ENCODE measurements around the gene CLASP1.

Gene CLASP1

GRCh38 chr2:121541495-121541894 lies 107.8 kb downstream of the CLASP1 start:
- Histone ChIP-seq H3K9me3 (replicated peaks in 1 of 11) (peaks cover 0 to 5% (median 0%) of the 10 kb centered on the region in 11 experiments; a peak in 5 of 22 replicates), H3K36me3 (0 out of 22 replicates have a peak, but pooled peaks cover 0 to 7% (median 0%) of the 10 kb centered on the region in 11 experiments), H3K4me2 (no peak overlapping the region), H3K4me1 (peaks cover 10 to 28% (median 16%) of the 10 kb centered on the region in 10 experiments; a peak in 18 of 20 replicates), H3K9ac (no peak overlapping the region), H4K20me1 (peaks cover 30 to 92% (median 75%) of the 10 kb centered on the region in 11 experiments; a peak in 20 of 22 replicates), H3K27ac (no peak overlapping the region), H3K27me3 (no peaks in the 10 kb centered on the region), H3K4me3 (no peak overlapping the region)
- no peak for TF ChIP-seq Cebpa-rat (IDR thresholded peaks at IDR 0.05)

DNA sequence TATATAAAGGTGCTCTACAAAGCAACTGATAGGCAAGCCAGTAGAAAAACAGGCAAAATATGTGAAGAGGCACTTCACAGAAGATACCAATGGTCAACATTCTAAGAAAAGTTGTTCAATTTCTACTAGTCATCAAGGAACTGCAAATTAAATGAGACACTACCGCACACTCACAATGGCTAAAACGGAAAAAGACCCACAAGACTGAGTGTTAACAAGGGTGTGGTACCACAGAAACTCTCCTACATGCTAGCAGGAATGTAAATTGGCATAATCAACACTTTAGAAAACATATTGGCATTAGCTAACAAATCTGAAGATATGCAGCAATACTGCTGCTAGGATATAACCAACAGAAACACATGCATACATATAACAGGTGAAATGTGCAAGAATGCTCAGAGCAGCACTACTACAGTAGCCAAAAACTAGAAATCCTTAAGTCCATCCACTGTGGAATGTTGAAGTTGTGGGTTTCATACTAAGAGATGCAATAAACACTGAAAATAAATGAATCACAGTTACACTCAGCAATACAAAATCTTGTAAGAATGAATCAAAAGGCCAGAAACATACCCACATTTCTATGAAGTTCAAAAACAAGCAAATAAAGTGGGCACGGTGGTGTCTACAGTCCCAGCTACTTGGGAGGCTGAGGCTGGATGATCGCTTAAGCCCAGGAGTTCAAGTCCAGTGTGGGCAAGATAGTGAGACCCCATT lies 109.4 kb downstream of the CLASP1 start:
- Histone ChIP-seq H3K27me3 (no peaks in the 10 kb centered on the region), H3K4me1 (peaks cover 9 to 23% (median 15%) of the 10 kb centered on the region in 10 experiments; a peak in 18 of 20 replicates), H3K9me3 (replicated peaks in 1 of 11) (no peaks in the 10 kb centered on the region), H3K9ac (peak overlapping the region in 4 of 11 experiments; percentile 0 to 52 (median 26); a peak in 4 of 22 replicates), H3K4me3 (peak overlapping the region in 2 of 10 experiments; percentile 4 to 10; a peak in 3 of 20 replicates), H3K36me3 (peaks cover 0 to 6% (median 0%) of the 10 kb centered on the region in 11 experiments; a peak in 7 of 22 replicates), H3K27ac (peak overlapping the region in 9 of 11 experiments; percentile 2 to 44 (median 24); a peak in 11 of 22 replicates), H4K20me1 (peaks cover 25 to 84% (median 68%) of the 10 kb centered on the region in 11 experiments; a peak in 20 of 22 replicates), H3K4me2 (peak overlapping the region; percentile 38 to 77 (median 57))
- TF ChIP-seq Cebpa-rat (IDR thresholded peaks at IDR 0.05), result no peak

GRCh38 chr2:121536850-121537557 lies 112.3 kb downstream of the CLASP1 start:
- peaks cover 31 to 41% (median 35%) of the 10 kb centered on the region in 10 experiments for H3K4me1 ChIP-seq
- no peak overlapping the region for H3K4me2 ChIP-seq
- peak overlapping the region in 2 of 11 experiments; percentile 25 to 29; a peak in 2 of 22 replicates for H3K27ac ChIP-seq
- H3K9me3 ChIP-seq (replicated peaks in 1 of 11), result no peaks in the 10 kb centered on the region
- no peaks in the 10 kb centered on the region for H3K27me3 ChIP-seq
- H3K36me3 ChIP-seq, result peaks cover 0 to 21% (median 5%) of the 10 kb centered on the region in 11 experiments; a peak in 9 of 22 replicates
- peaks cover 8 to 64% (median 45%) of the 10 kb centered on the region in 11 experiments; a peak in 18 of 22 replicates for H4K20me1 ChIP-seq
- TF ChIP-seq Cebpa-rat (IDR thresholded peaks at IDR 0.05), result no peak
- H3K9ac ChIP-seq, result no peak overlapping the region
- no peak overlapping the region for H3K4me3 ChIP-seq

DNA sequence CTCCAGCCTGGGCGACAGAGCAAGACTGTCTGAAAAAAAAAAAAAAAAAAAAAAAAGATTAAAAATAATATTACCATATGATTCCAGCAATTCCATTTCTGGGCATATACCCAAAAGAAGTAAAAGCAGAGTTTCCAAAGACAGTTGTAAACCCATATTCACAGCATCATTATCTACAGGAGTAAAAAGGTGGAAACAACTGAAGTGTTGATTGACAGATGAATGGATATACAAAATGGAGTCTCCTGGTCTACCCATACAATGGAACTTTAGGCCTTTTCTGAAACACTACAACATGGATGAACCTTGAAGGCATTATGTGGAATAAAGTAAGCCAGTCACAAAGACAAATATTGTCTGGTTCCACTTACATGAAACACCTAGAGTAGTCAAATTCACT lies 112.9 kb downstream of the CLASP1 start:
- no peak overlapping the region for H3K27ac ChIP-seq
- no peaks in the 10 kb centered on the region for H3K9me3 ChIP-seq (replicated peaks in 1 of 11)
- H3K27me3 ChIP-seq, result no peaks in the 10 kb centered on the region
- no peak overlapping the region for H3K9ac ChIP-seq
- no peak overlapping the region for H3K4me2 ChIP-seq
- H3K36me3 ChIP-seq, result peaks cover 0 to 21% (median 5%) of the 10 kb centered on the region in 11 experiments; a peak in 9 of 22 replicates
- peaks cover 1 to 57% (median 38%) of the 10 kb centered on the region in 11 experiments; a peak in 16 of 22 replicates for H4K20me1 ChIP-seq
- TF ChIP-seq Cebpa-rat (IDR thresholded peaks at IDR 0.05), result no peak
- H3K4me1 ChIP-seq, result peaks cover 38 to 47% (median 41%) of the 10 kb centered on the region in 10 experiments
- H3K4me3 ChIP-seq, result no peak overlapping the region

DNA sequence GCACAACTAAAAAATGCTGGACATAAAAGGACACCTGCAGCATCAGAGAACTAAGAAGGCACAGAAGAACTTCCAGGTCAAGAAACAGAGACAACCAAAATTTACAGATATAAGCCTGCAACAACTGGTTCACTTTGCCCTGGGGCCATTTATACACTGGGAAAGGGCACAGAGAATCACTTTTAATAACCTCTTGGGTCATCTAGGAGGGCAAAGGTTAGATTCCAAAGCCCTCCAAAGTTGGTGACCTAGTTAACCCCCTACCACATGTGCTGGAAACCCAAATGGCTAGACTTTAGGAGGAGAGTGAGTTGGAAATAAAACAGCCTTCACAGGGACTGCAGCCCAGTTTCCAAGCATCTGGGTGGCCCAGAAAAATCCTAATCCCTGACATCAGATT lies 115.3 kb downstream of the CLASP1 start:
- H3K4me1 ChIP-seq, result peaks cover 30 to 42% (median 36%) of the 10 kb centered on the region in 10 experiments
- H3K4me2 ChIP-seq, result peak overlapping the region in 5 of 11 experiments; percentile 59 to 93 (median 85); a peak in 7 of 22 replicates
- no peak overlapping the region for H3K4me3 ChIP-seq
- peak overlapping the region in 8 of 11 experiments; percentile 21 to 100 (median 46); a peak in 9 of 22 replicates for H3K27ac ChIP-seq
- peaks cover 1 to 41% (median 20%) of the 10 kb centered on the region in 11 experiments; a peak in 16 of 22 replicates for H4K20me1 ChIP-seq
- H3K9me3 ChIP-seq (replicated peaks in 1 of 11), result no peaks in the 10 kb centered on the region
- peaks cover 0 to 21% (median 5%) of the 10 kb centered on the region in 11 experiments; a peak in 9 of 22 replicates for H3K36me3 ChIP-seq
- no peaks in the 10 kb centered on the region for H3K27me3 ChIP-seq
- H3K9ac ChIP-seq, result 0 out of 22 replicates have a peak overlapping the region, but pooled peaks of 2 of the 11 experiments have one; percentile 7 to 29
- TF ChIP-seq Cebpa-rat (IDR thresholded peaks at IDR 0.05), result no peak

DNA sequence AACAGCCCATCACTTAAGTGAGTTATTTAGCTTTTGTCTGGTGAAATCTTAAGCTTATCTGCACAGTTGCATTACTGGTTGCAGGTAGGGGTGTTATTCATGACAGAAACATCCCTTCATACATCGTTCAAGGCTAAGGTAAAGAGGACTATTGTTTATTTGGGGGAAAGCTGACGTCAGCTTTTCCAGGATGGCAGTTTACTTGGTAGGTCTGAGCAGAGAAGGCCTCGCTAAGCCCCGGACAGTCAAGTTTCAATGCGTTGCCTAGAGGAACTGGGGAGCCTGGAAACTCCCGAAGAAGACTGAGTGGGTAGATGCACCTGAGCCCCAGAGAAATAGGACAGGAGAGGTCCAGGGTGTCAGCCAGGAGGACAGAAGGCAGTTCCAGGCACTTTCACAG lies 116.4 kb downstream of the CLASP1 start:
- Histone ChIP-seq H3K27me3 (no peaks in the 10 kb centered on the region), H3K9me3 (replicated peaks in 1 of 11) (no peaks in the 10 kb centered on the region), H3K4me2 (peak overlapping the region; percentile 59 to 93 (median 87); a peak in 20 of 22 replicates), H3K27ac (peak overlapping the region in 9 of 11 experiments; percentile 66 to 100 (median 100); a peak in 19 of 22 replicates), H3K4me1 (peaks cover 36 to 52% (median 45%) of the 10 kb centered on the region in 10 experiments), H3K4me3 (no peak overlapping the region), H3K9ac (peak overlapping the region in 10 of 11 experiments; percentile 10 to 100 (median 44); a peak in 14 of 22 replicates), H3K36me3 (peaks cover under 1 to 32% (median 13%) of the 10 kb centered on the region in 11 experiments; a peak in 12 of 22 replicates), H4K20me1 (peaks cover 11 to 48% (median 23%) of the 10 kb centered on the region in 11 experiments; a peak in 17 of 22 replicates)
- TF ChIP-seq Cebpa-rat (IDR thresholded peaks at IDR 0.05), result no peak

GRCh38 chr2:121532347-121532766 lies 116.9 kb downstream of the CLASP1 start:
- no peak for TF ChIP-seq Cebpa-rat (IDR thresholded peaks at IDR 0.05)
- H3K9me3 ChIP-seq (replicated peaks in 1 of 11), result no peaks in the 10 kb centered on the region
- H3K9ac ChIP-seq, result peak overlapping the region in 10 of 11 experiments; percentile 97 to 100 (median 99); a peak in 17 of 22 replicates
- H3K27ac ChIP-seq, result peak overlapping the region in 10 of 11 experiments; percentile 99 to 100 (median 100); a peak in 19 of 22 replicates
- H3K36me3 ChIP-seq, result peaks cover 6 to 37% (median 18%) of the 10 kb centered on the region in 11 experiments; a peak in 13 of 22 replicates
- peaks cover 11 to 53% (median 27%) of the 10 kb centered on the region in 11 experiments; a peak in 18 of 22 replicates for H4K20me1 ChIP-seq
- H3K27me3 ChIP-seq, result no peaks in the 10 kb centered on the region
- peak overlapping the region in 5 of 10 experiments; percentile 62 to 87 (median 85); a peak in 5 of 20 replicates for H3K4me3 ChIP-seq
- H3K4me2 ChIP-seq, result peak overlapping the region; percentile 73 to 93 (median 89)
- peaks cover 36 to 53% (median 46%) of the 10 kb centered on the region in 10 experiments for H3K4me1 ChIP-seq

GRCh38 chr2:121530212-121530705 lies 119.0 kb downstream of the CLASP1 start:
- Histone ChIP-seq H3K9me3 (replicated peaks in 1 of 11) (no peaks in the 10 kb centered on the region), H3K4me2 (peak overlapping the region; percentile 73 to 93 (median 89)), H3K4me1 (peaks cover 36 to 53% (median 44%) of the 10 kb centered on the region in 10 experiments), H3K9ac (peak overlapping the region; percentile 97 to 100 (median 99)), H3K36me3 (peaks cover 22 to 58% (median 33%) of the 10 kb centered on the region in 11 experiments), H4K20me1 (peaks cover 16 to 53% (median 31%) of the 10 kb centered on the region in 11 experiments; a peak in 18 of 22 replicates), H3K27ac (peak overlapping the region; percentile 99 to 100 (median 100)), H3K4me3 (peak overlapping the region; percentile 77 to 89 (median 86)), H3K27me3 (no peaks in the 10 kb centered on the region)
- TF ChIP-seq Cebpa-rat (IDR thresholded peaks at IDR 0.05), result no peak

All from BLaER1 treated with 17β-estradiol and CSF1 and Interleukin-3, amounts not matched to agents 10 nM and 100 nM (cell line).